ENCODE results near the gene GRM1. TPM values are rescaled to one million over a fixed set of nuclear protein-coding genes. Genes with fewer than 3 reads are reported as not detected.
"Not testable (repeated sequence)": the region's sequence is repeated elsewhere in the genome, so short reads cannot be mapped to it uniquely, and the experiment has no call there.

The GRM1 gene
- total RNA-seq, 2 donors from 2014 or later: not detected

- Mint-ChIP-seq H3K27me3 (ENCODE audit: low read depth) (no peaks in the 10 kb centered on the region), H3K27ac (no peak overlapping the region), H3K4me3 (no peak overlapping the region), H3K4me1 (ENCODE audit: low read depth) (no peaks in the 10 kb centered on the region), H3K36me3 (ENCODE audit: insufficient read depth in 2 of 2) (no peaks in the 10 kb centered on the region), H3K9me3 (peaks cover 4 to 5% of the 10 kb centered on the region in 2 donors)
- DNase-seq (no peak), ATAC-seq (replicated peaks in 1 of 2) (no peak)
These were observed 195.6 kb downstream of the GRM1 start for GRCh38 chr6:146224449-146224848.

GRCh38 chr6:146224988-146225387 lies 196.1 kb downstream of the GRM1 start:
- no peak for ATAC-seq (replicated peaks in 1 of 2)
- no peak overlapping the region for H3K4me3 Mint-ChIP-seq
- no peaks in the 10 kb centered on the region for H3K27me3 Mint-ChIP-seq (ENCODE audit: low read depth)
- H3K36me3 Mint-ChIP-seq (ENCODE audit: insufficient read depth in 2 of 2): no peaks in the 10 kb centered on the region
- H3K4me1 Mint-ChIP-seq (ENCODE audit: low read depth): no peaks in the 10 kb centered on the region
- DNase-seq: no peak
- H3K9me3 Mint-ChIP-seq: peaks cover 4 to 5% of the 10 kb centered on the region in 2 donors
- H3K27ac Mint-ChIP-seq: no peak overlapping the region

GRCh38 chr6:146240322-146240721 lies 211.5 kb downstream of the GRM1 start:
- H3K9me3 Mint-ChIP-seq: peaks cover 5 to 7% of the 10 kb centered on the region in 2 donors
- H3K27me3 Mint-ChIP-seq (ENCODE audit: low read depth): no peaks in the 10 kb centered on the region
- no peak overlapping the region for H3K4me3 Mint-ChIP-seq
- no peaks in the 10 kb centered on the region for H3K4me1 Mint-ChIP-seq (ENCODE audit: low read depth)
- ATAC-seq (replicated peaks in 1 of 2) (no peak), DNase-seq (no peak)
- peaks cover 0 to 1% of the 10 kb centered on the region in 2 donors for H3K36me3 Mint-ChIP-seq (ENCODE audit: insufficient read depth in 2 of 2)
- H3K27ac Mint-ChIP-seq: no peak overlapping the region

DNA sequence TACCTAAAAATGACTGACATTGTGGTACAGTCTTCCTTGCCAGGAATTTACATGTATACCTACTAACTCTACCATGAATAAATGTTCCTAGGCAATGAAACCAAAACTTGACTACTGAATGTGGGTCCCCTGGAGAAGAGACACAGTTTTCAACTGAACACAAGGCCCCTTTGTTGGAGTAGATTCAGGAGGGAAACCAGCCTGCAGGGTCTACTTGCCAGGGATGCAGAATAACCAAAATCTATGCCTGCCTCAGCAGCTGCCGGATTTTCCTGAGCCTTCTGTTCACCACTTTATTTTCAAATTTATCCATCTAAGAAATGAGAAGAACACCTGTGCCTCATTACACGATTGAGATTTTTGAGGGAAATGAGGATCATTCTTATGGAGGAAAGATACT lies 211.9 kb downstream of the GRM1 start:
- Mint-ChIP-seq H3K9me3 (peaks cover 5 to 7% of the 10 kb centered on the region in 2 donors), H3K27ac (no peak overlapping the region), H3K36me3 (ENCODE audit: insufficient read depth in 2 of 2) (peaks cover 0 to 1% of the 10 kb centered on the region in 2 donors), H3K4me1 (ENCODE audit: low read depth) (no peaks in the 10 kb centered on the region), H3K4me3 (no peak overlapping the region), H3K27me3 (ENCODE audit: low read depth) (no peaks in the 10 kb centered on the region)
- DNase-seq (no peak), ATAC-seq (replicated peaks in 1 of 2) (no peak)

DNA sequence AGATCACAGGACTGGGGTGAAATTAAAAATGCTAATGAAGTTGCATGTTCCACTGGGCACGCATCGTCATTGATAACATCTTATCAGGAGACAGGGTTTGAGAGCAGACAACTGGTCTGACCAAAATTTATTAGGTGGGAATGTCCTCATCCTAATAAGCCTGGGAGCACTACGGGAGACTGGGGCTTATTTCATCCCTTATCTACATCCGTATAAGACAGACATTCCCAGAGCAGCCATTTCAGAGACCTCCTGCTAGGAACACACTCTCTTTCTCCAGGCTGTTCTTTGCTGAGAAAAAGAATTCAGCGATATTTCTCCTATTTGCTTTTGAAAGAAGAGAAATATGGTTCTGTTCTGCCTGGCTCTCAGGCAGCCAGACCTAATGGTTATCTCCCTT lies 214.8 kb downstream of the GRM1 start:
- not testable (repeated sequence) for H3K4me3 Mint-ChIP-seq; ATAC-seq (replicated peaks in 1 of 2); H3K27ac Mint-ChIP-seq; H3K36me3 Mint-ChIP-seq (ENCODE audit: insufficient read depth in 2 of 2); DNase-seq; H3K4me1 Mint-ChIP-seq (ENCODE audit: low read depth); H3K27me3 Mint-ChIP-seq (ENCODE audit: low read depth)
- H3K9me3 Mint-ChIP-seq: peaks cover 5 to 10% of the 10 kb centered on the region in 2 donors

GRCh38 chr6:146244630-146245143 lies 215.8 kb downstream of the GRM1 start:
- ATAC-seq (replicated peaks in 1 of 2): no peak
- H3K27ac Mint-ChIP-seq: no peak overlapping the region

GRCh38 chr6:146246028-146246427 lies 217.2 kb downstream of the GRM1 start:
- Mint-ChIP-seq H3K4me1 (ENCODE audit: low read depth) (no peaks in the 10 kb centered on the region), H3K36me3 (ENCODE audit: insufficient read depth in 2 of 2) (peaks cover 0 to 1% of the 10 kb centered on the region in 2 donors), H3K9me3 (peaks cover 5 to 12% of the 10 kb centered on the region in 2 donors), H3K27me3 (ENCODE audit: low read depth) (peaks cover 6% of the 10 kb centered on the region), H3K27ac (no peak overlapping the region), H3K4me3 (no peak overlapping the region)
- no peak for DNase-seq
- no peak for ATAC-seq (replicated peaks in 1 of 2)

More at GRCh38 chr6:146244630-146245143, 215.8 kb downstream of the GRM1 start:
- Mint-ChIP-seq H3K4me3 (no peak overlapping the region), H3K27me3 (ENCODE audit: low read depth) (peaks cover 6% of the 10 kb centered on the region), H3K9me3 (peaks cover 5 to 12% of the 10 kb centered on the region in 2 donors), H3K36me3 (ENCODE audit: insufficient read depth in 2 of 2) (peaks cover 0 to 1% of the 10 kb centered on the region in 2 donors), H3K4me1 (ENCODE audit: low read depth) (no peaks in the 10 kb centered on the region)
- no peak for DNase-seq

DNA sequence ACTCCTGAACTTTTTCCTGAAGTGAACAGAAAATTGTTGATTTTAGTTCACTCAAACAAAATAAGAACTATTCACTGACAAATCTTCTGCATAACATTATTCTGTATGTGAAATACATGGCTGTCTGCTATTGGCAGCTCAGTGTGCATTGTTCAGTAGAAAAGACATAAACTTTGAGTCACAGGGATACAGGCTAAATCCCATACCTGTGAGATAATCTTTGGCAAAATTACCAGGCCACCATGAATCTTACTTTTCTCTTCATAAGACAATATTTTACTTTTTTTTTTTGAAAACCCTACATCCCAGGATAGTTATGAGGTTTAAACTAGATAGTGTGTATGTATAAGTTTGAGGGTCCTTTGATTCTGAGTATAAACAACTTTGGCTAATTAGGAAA lies 224.8 kb downstream of the GRM1 start:
- H3K27me3 Mint-ChIP-seq (ENCODE audit: low read depth): peaks cover 2% of the 10 kb centered on the region
- no peaks in the 10 kb centered on the region for H3K36me3 Mint-ChIP-seq (ENCODE audit: insufficient read depth in 2 of 2)
- no peaks in the 10 kb centered on the region for H3K4me1 Mint-ChIP-seq (ENCODE audit: low read depth)
- H3K9me3 Mint-ChIP-seq: peaks cover 0 to 3% of the 10 kb centered on the region in 2 donors
- no peak overlapping the region for H3K4me3 Mint-ChIP-seq
- DNase-seq (no peak), ATAC-seq (replicated peaks in 1 of 2) (no peak)
- H3K27ac Mint-ChIP-seq: no peak overlapping the region

- ATAC-seq (replicated peaks in 1 of 2): no peak
- H3K4me3 Mint-ChIP-seq: no peak overlapping the region
- no peaks in the 10 kb centered on the region for H3K9me3 Mint-ChIP-seq
- H3K27me3 Mint-ChIP-seq (ENCODE audit: low read depth): no peaks in the 10 kb centered on the region
- DNase-seq: no peak
- H3K27ac Mint-ChIP-seq: no peak overlapping the region
- no peaks in the 10 kb centered on the region for H3K36me3 Mint-ChIP-seq (ENCODE audit: insufficient read depth in 2 of 2)
- no peaks in the 10 kb centered on the region for H3K4me1 Mint-ChIP-seq (ENCODE audit: low read depth)
These were observed 229.3 kb downstream of the GRM1 start for GRCh38 chr6:146258206-146258605.

DNA sequence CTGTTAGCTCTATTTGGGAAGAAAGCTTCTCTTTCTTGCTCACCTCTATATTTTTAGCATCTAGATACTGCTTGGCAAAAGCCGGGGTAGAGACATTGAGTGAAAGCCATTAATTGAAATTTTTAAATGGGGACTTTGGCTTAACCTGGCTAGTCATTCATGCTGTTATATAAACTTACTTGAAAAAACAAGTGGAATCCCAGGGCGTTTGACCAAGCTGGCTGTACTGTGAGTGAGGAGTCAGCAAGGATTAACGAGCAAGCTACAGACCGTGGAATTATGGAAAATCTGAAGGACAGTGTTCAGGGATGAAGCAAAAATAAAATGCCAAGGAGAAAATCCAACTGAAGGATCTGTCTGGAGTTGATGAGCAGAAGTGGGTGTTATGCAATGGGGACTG lies 232.0 kb downstream of the GRM1 start:
- ATAC-seq (replicated peaks in 1 of 2): no peak
- H3K4me3 Mint-ChIP-seq: no peak overlapping the region
- H3K27me3 Mint-ChIP-seq (ENCODE audit: low read depth): no peaks in the 10 kb centered on the region
- DNase-seq: no peak
- no peaks in the 10 kb centered on the region for H3K36me3 Mint-ChIP-seq (ENCODE audit: insufficient read depth in 2 of 2)
- H3K9me3 Mint-ChIP-seq: peaks cover 0 to 3% of the 10 kb centered on the region in 2 donors
- H3K4me1 Mint-ChIP-seq (ENCODE audit: low read depth): no peaks in the 10 kb centered on the region
- no peak overlapping the region for H3K27ac Mint-ChIP-seq

DNA sequence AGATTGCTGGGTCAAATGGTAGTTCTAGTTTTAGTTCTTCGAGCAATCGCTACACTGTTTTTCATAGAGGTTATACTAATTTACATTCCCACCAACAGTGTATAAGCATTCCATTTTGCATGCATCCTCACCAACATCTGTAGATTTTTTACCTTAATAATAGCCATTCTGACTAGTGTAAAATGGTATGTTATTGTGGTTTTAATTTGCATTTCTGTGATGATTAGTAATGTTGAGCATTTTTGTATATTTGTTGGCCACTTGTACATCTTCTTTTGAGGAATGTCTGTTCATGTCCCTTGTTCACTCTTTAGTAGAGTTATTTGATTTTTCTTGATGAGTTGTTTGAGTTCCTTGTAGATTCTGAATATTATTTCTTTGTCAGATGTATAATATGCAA lies 236.2 kb downstream of the GRM1 start:
- no peak overlapping the region for H3K27ac Mint-ChIP-seq
- ATAC-seq (replicated peaks in 1 of 2): no peak
- no peaks in the 10 kb centered on the region for H3K4me1 Mint-ChIP-seq (ENCODE audit: low read depth)
- DNase-seq: no peak
- H3K36me3 Mint-ChIP-seq (ENCODE audit: insufficient read depth in 2 of 2): no peaks in the 10 kb centered on the region
- peaks cover 2 to 7% of the 10 kb centered on the region in 2 donors for H3K9me3 Mint-ChIP-seq
- no peak overlapping the region for H3K4me3 Mint-ChIP-seq
- no peaks in the 10 kb centered on the region for H3K27me3 Mint-ChIP-seq (ENCODE audit: low read depth)

DNA sequence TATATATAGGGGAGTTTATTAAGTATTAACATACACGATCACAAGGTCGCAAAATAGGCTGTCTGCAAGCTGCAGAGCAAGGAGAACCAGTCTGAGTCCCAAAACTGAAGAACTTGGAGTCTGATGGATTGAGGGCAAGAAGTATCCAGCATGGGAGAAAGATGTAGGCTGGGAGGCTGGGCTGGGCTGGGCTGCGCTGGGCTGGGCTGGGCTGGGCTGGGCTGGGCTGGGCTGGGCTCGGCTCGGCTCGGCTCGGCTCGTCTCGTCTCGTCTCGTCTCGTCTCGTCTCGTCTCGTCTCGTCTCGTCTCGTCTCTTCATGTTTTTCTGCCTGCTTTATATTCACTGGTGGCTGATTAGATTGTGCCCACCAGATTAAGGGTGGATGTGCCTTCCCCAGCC lies 238.6 kb downstream of the GRM1 start:
- no peaks in the 10 kb centered on the region for H3K36me3 Mint-ChIP-seq (ENCODE audit: insufficient read depth in 2 of 2)
- no peaks in the 10 kb centered on the region for H3K4me1 Mint-ChIP-seq (ENCODE audit: low read depth)
- ATAC-seq (replicated peaks in 1 of 2): no peak

GRCh38 chr6:146267946-146268345 lies 239.1 kb downstream of the GRM1 start:
- H3K36me3 Mint-ChIP-seq (ENCODE audit: insufficient read depth in 2 of 2): no peaks in the 10 kb centered on the region
- H3K27ac Mint-ChIP-seq: no peak overlapping the region
- DNase-seq (no peak), ATAC-seq (replicated peaks in 1 of 2) (no peak)
- H3K9me3 Mint-ChIP-seq: peaks cover 2 to 7% of the 10 kb centered on the region in 2 donors
- H3K4me3 Mint-ChIP-seq: no peak overlapping the region
- H3K4me1 Mint-ChIP-seq (ENCODE audit: low read depth): no peaks in the 10 kb centered on the region
- H3K27me3 Mint-ChIP-seq (ENCODE audit: low read depth): no peaks in the 10 kb centered on the region

More for the DNA sequence above, 238.6 kb downstream of the GRM1 start:
- Mint-ChIP-seq H3K4me3 (no peak overlapping the region), H3K27ac (no peak overlapping the region), H3K27me3 (ENCODE audit: low read depth) (no peaks in the 10 kb centered on the region), H3K9me3 (peaks cover 2 to 7% of the 10 kb centered on the region in 2 donors)
- no peak for DNase-seq

- Mint-ChIP-seq H3K36me3 (ENCODE audit: insufficient read depth in 2 of 2) (no peaks in the 10 kb centered on the region), H3K27me3 (ENCODE audit: low read depth) (no peaks in the 10 kb centered on the region), H3K27ac (no peak overlapping the region)
These were observed 240.6 kb downstream of the GRM1 start for GRCh38 chr6:146269482-146269881.

More at GRCh38 chr6:146269482-146269881, 240.6 kb downstream of the GRM1 start:
- Mint-ChIP-seq H3K4me1 (ENCODE audit: low read depth) (no peaks in the 10 kb centered on the region), H3K4me3 (no peak overlapping the region), H3K9me3 (peaks cover 2 to 7% of the 10 kb centered on the region in 2 donors)
- ATAC-seq (replicated peaks in 1 of 2) (no peak), DNase-seq (no peak)
